Measurements from ENCODE around the gene ADAMTS2.

Gene ADAMTS2

DNA sequence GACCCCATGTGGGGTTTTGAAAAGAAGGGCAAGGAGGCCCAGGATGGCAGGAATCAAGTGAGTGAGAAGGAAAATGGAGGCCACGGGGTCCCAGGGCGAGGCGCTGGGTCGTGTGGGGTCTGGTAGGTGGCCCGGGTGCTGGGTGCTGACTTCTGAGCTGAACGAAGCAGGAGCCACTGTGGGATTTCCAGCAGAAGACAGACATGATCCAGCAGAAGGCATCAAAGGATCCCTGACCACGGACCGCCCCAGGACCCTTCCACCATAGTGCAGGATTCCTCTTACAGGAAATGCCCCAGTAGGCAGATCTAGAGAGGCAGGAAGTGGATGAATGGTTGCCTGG lies 106.7 kb downstream of the ADAMTS2 start:
- TF ChIP-seq HDGF (IDR thresholded peaks at IDR 0.05; ENCODE audit: borderline replicate concordance) (no peak), LEF1 (IDR thresholded peaks at IDR 0.05; ENCODE audit: borderline replicate concordance) (no peak), L3MBTL2 (conservative IDR thresholded peaks at IDR 0.05) (no peak), CTBP1 (IDR thresholded peaks at IDR 0.05; ENCODE audit: borderline replicate concordance) (no peak), TARDBP (IDR thresholded peaks at IDR 0.05) (no peak), NFRKB (IDR thresholded peaks at IDR 0.05) (no peak), BHLHE40 (IDR thresholded peaks at IDR 0.05; ENCODE audit: borderline replicate concordance) (no peak), ZNF384 (IDR thresholded peaks at IDR 0.05) (no peak), FOXM1 (IDR thresholded peaks at IDR 0.05; ENCODE audit: borderline replicate concordance) (no peak), ARNT (IDR thresholded peaks at IDR 0.05) (no peak)
- TF ChIP-seq, protein P1, sequence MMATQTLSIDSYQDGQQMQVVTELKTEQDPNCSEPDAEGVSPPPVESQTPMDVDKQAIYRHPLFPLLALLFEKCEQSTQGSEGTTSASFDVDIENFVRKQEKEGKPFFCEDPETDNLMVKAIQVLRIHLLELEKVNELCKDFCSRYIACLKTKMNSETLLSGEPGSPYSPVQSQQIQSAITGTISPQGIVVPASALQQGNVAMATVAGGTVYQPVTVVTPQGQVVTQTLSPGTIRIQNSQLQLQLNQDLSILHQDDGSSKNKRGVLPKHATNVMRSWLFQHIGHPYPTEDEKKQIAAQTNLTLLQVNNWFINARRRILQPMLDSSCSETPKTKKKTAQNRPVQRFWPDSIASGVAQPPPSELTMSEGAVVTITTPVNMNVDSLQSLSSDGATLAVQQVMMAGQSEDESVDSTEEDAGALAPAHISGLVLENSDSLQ (IDR thresholded peaks at IDR 0.05) = no peak
- POLR2A ChIA-PET = no interaction called here
- no peak for DNase-seq (ENCODE audit: extremely low spot score)
- CTCF ChIA-PET = no interaction called here

DNA sequence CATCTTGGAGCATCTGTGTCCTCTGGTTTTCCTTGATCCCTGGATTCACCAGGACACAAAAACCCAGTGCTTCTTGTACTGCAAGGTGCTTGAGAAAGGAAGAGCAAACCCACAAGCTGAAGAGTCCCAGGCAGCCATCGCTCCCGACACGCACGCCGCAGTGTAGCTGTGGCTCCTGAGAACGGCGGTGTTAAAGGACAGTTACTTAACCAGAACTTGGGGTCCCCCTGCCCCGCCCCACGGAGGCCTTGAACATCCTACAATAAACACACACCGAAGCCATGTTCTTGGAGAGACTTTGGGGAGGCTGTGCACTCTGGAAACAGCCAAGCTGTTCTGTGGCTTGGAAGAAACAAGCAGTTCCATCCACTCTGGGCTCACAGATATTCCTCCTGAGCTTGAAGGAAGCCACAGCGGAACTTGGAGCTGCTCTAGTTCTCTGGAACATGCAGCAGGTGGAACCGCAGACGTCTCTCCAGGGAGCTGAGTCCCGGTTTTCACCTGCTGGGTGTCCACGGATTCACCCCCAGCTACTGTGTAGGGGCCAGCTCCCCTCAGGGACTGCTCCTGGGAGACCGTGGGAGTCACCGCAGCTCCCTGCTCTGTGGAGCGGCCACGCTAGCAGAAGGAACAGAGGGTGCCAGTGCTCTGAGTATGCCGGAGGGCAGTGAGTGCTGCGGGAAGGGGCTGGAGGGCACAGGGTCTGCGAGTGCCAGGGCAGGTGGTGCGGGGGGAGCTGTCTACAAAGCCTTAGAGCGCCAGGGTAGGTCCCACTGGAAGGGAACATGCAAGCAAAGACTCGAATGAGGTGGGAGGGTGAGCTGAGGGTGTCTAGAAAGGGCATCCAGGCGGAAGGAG lies 107.3 kb downstream of the ADAMTS2 start:
- DNase-seq (ENCODE audit: extremely low spot score) = no peak
- ChIA-PET POLR2A (no interaction called here), CTCF (no interaction called here)
- TF ChIP-seq ARNT (IDR thresholded peaks at IDR 0.05) (no peak), FOXM1 (IDR thresholded peaks at IDR 0.05; ENCODE audit: borderline replicate concordance) (no peak), LEF1 (IDR thresholded peaks at IDR 0.05; ENCODE audit: borderline replicate concordance) (no peak), NFRKB (IDR thresholded peaks at IDR 0.05) (no peak), FOXK2 (IDR thresholded peaks at IDR 0.05) (no peak), SP1 (IDR thresholded peaks at IDR 0.05) (no peak), CTBP1 (IDR thresholded peaks at IDR 0.05; ENCODE audit: borderline replicate concordance) (no peak), TARDBP (IDR thresholded peaks at IDR 0.05) (no peak), HDGF (IDR thresholded peaks at IDR 0.05; ENCODE audit: borderline replicate concordance) (no peak), L3MBTL2 (conservative IDR thresholded peaks at IDR 0.05) (no peak), BHLHE40 (IDR thresholded peaks at IDR 0.05; ENCODE audit: borderline replicate concordance) (no peak), ELF4 (IDR thresholded peaks at IDR 0.05) (no peak), ZNF384 (IDR thresholded peaks at IDR 0.05) (no peak)
- TF ChIP-seq, protein P1 (IDR thresholded peaks at IDR 0.05) = no peak

DNA sequence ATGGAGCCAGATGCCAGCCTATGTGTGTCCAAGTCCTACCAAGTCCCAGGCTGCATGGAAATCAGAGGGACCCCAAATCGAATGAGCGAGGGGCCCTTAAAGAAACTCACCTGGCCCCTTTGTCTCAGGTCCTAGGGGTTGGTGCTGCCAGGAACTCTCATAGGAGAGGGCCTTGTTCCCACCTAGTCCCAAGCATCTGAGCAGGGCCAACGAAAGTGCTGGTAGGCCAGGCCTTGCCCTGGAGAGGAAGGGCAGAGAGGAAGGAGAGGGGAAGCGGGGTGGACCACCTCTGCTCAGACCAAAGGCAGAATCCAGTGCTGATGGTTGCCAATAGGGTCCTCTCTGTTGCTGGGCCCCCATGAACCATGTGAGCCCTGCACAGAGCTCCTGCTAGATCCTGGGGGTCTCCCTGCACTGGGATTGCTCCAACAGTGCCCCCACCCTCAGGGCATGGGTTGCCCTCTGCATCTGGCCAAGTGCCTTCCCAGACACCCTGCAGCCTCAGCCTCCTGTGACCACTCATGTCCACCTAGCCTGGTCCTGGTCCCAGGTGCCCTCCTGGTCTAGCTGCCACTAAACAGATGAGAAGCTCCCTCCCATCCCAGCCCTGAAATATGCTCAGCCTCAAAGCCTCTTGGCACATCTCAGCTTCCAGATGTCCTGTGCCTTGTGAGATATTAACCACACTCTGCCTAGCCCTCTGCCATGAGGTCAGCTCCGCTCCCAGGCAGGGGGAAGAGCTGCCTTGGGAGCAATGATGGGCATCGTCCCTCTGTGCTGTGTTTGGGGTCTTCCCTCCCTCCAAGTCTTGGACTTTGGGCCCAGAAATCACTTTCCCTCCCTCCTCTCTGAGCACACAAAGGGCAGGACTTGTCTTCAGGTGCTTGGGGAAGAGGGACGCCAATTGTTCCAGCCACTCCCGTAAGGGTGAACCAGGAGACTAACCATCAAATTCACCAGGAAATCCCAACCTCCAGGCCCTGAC lies 109.6 kb downstream of the ADAMTS2 start:
- DNase-seq (ENCODE audit: extremely low spot score) = no peak
- TF ChIP-seq LEF1 (IDR thresholded peaks at IDR 0.05; ENCODE audit: borderline replicate concordance) (no peak), ZNF384 (IDR thresholded peaks at IDR 0.05) (no peak), L3MBTL2 (conservative IDR thresholded peaks at IDR 0.05) (no peak), NFRKB (IDR thresholded peaks at IDR 0.05) (no peak), ELF4 (IDR thresholded peaks at IDR 0.05) (no peak), CTBP1 (IDR thresholded peaks at IDR 0.05; ENCODE audit: borderline replicate concordance) (no peak), FOXK2 (IDR thresholded peaks at IDR 0.05) (no peak)
- ChIA-PET POLR2A (no interaction called here), CTCF (no interaction called here)

DNA sequence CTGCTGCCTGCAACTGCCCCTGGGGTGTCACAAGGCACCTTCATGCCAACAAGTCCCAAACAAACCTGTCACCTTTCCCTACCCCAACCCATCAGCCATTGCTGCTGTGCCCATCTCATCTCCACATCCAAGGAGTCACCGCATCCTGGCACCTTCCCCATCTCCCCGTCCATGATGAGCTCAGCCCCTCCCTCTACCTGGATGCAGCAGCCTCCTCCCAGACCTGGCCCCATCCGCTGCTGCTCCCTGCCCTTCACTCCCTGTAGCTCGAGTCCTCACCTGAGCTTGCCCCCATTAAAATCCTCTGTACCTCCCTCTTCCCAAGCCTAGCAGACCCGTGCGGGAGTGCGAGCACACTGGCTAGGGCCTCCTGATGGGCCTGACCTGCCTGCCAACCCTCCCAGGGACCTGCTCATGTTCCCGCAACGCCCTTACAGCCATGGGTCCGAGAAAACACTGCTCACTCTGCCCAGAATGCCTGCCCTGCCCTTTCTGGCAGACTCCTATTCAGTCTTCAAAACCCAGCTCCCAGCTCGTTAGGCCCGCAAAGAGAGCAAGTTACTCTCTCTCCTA lies 110.6 kb downstream of the ADAMTS2 start:
- POLR2A ChIA-PET = no interaction called here
- no peak for DNase-seq (ENCODE audit: extremely low spot score)
- TF ChIP-seq, protein P1 (IDR thresholded peaks at IDR 0.05) = no peak
- CTCF ChIA-PET = no interaction called here

DNA sequence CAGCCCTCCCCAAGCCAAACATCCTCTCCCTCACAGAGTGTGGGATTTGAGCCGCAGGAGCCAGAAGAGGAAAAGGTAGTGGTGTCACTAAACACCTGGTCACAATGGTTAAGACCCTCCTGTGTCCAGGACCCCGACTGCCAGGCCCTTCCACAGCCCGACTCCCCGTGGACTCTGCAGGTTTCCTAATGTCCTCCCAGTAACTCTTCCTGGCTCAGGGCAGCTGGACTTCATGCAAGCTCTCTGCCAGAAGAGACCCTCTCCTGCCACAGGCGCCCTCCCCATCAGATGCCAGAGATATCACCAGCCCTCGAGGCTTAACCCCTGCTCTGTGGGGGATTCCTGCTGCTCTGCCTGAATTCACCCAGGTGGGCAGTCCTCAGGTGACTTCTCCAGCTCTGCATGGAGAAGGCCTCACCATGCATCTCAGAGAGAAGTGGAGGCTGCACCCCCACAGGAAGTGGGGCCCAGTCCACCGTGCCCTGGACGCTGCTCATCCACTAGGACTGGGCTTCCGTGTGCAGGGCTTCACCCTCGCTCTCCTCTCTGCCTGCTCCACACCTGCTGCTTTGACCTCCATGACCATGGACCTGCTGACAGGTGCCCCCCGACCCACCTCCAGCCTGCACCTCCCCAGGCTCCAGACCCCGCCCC lies 111.2 kb downstream of the ADAMTS2 start:
- ChIA-PET CTCF (no interaction called here), POLR2A (no interaction called here)
- no peak for DNase-seq (ENCODE audit: extremely low spot score)
- TF ChIP-seq NFRKB (IDR thresholded peaks at IDR 0.05) (no peak), SUZ12 (IDR thresholded peaks at IDR 0.05) (no peak), TARDBP (IDR thresholded peaks at IDR 0.05) (no peak), L3MBTL2 (conservative IDR thresholded peaks at IDR 0.05) (no peak), FOXK2 (IDR thresholded peaks at IDR 0.05) (no peak), ARNT (IDR thresholded peaks at IDR 0.05) (no peak), BHLHE40 (IDR thresholded peaks at IDR 0.05; ENCODE audit: borderline replicate concordance) (no peak), HDGF (IDR thresholded peaks at IDR 0.05; ENCODE audit: borderline replicate concordance) (no peak)
- TF ChIP-seq, protein P1 (IDR thresholded peaks at IDR 0.05) = no peak
